ENCODE results near the gene CYS1.

CYS1 gene

GRCh38 chr2:10043906-10044601 lies 36.2 kb downstream of the CYS1 start:
- in situ Hi-C loops (cut with MboI; ENCODE audit: low sequenced_read_pairs, unreplicated experiment) = no loop called here
- peak; percentile 95 for DNase-seq (ENCODE audit: low spot score)

GRCh38 chr2:10043256-10043905 lies 36.8 kb downstream of the CYS1 start, which contains the start of gene KLF11:
Gene KLF11, plus strand, starts transcription at chr2:10043550. Its CDS starts 167 bp downstream, at chr2:10043717.
- peak; percentile 91 for DNase-seq (ENCODE audit: low spot score)
- in situ Hi-C loops (cut with MboI; ENCODE audit: low sequenced_read_pairs, unreplicated experiment) = no loop called here
- TF ChIP-seq CTCF (IDR thresholded peaks at IDR 0.05; ENCODE audit: borderline replicate concordance, control extremely low read depth, extremely low read depth, insufficient read depth, missing control alignments) = no peak

More at GRCh38 chr2:10043906-10044601, 36.2 kb downstream of the CYS1 start:
- TF ChIP-seq CTCF (IDR thresholded peaks at IDR 0.05; ENCODE audit: borderline replicate concordance, control extremely low read depth, extremely low read depth, insufficient read depth, missing control alignments) = no peak

- in situ Hi-C loops (cut with MboI; ENCODE audit: low sequenced_read_pairs, unreplicated experiment) = no loop called here
- no peak for TF ChIP-seq CTCF (IDR thresholded peaks at IDR 0.05; ENCODE audit: borderline replicate concordance, control extremely low read depth, extremely low read depth, insufficient read depth, missing control alignments)
- DNase-seq (ENCODE audit: low spot score) = no peak
Observed at GRCh38 chr2:10042301-10043161, 37.7 kb downstream of the CYS1 start.

- in situ Hi-C loops (cut with MboI; ENCODE audit: low sequenced_read_pairs, unreplicated experiment) = no loop called here
- no peak for TF ChIP-seq CTCF (IDR thresholded peaks at IDR 0.05; ENCODE audit: borderline replicate concordance, control extremely low read depth, extremely low read depth, insufficient read depth, missing control alignments)
- DNase-seq (ENCODE audit: low spot score) = no peak
Observed at GRCh38 chr2:10041711-10042110, 38.5 kb downstream of the CYS1 start.

GRCh38 chr2:10039658-10040410 lies 40.4 kb downstream of the CYS1 start:
- no peak for DNase-seq (ENCODE audit: low spot score)

More at GRCh38 chr2:10039658-10040410, 40.4 kb downstream of the CYS1 start:
- TF ChIP-seq CTCF (IDR thresholded peaks at IDR 0.05; ENCODE audit: borderline replicate concordance, control extremely low read depth, extremely low read depth, insufficient read depth, missing control alignments) = no peak
- in situ Hi-C loops (cut with MboI; ENCODE audit: low sequenced_read_pairs, unreplicated experiment) = no loop called here
